Choroid plexus epithelial cell (primary cell): Measurements from ENCODE around the gene MEIS3.

Experiments used
- DNase-seq: peaks from one replicate; pipeline ENCODE4 v3.0.0-alpha.2; 2010; ENCODE audit warnings: low read depth
- H3K4me3 ChIP-seq: 2 replicates; pipeline ENCODE4 v1.5.1; 2011; ENCODE audit warnings: low read depth, mild to moderate bottlenecking, control low read depth, low read length, moderate library complexity
- TF ChIP-seq, protein P1 (sequence below): conservative IDR thresholded peaks from 2 replicates; pipeline ENCODE4 v1.5.1; 2011; ENCODE audit warnings: low read depth, mild to moderate bottlenecking, control low read depth, inconsistent platforms, low read length, moderate library complexity

MEIS3 gene

DNA sequence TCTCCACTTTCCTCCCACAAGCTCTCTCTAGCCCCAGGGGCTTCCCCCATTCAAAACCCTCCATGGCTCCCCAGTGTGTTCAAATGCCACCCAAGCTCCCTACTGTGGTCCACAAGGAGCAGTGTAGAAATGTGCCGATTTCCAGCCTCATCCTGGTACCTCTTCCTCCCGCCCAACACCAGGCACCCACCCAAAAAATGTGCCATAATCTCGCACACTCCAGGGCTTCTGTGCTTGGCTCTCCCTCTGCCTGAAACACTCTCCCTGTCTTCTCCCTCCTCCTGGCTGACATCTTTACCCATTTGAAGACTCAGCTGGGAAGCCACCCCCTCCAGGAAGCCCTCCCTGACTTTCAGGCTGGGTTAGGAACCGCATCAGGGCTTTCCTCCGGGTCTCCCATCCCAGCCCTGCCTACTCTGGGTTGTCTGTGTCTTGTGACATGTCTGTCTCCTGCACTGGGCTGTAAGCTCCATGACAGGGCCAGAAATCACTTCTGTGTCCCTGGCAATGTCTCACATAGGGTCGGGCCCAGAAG, 16.6 kb upstream of the MEIS3 start:
- TF ChIP-seq, protein P1, sequence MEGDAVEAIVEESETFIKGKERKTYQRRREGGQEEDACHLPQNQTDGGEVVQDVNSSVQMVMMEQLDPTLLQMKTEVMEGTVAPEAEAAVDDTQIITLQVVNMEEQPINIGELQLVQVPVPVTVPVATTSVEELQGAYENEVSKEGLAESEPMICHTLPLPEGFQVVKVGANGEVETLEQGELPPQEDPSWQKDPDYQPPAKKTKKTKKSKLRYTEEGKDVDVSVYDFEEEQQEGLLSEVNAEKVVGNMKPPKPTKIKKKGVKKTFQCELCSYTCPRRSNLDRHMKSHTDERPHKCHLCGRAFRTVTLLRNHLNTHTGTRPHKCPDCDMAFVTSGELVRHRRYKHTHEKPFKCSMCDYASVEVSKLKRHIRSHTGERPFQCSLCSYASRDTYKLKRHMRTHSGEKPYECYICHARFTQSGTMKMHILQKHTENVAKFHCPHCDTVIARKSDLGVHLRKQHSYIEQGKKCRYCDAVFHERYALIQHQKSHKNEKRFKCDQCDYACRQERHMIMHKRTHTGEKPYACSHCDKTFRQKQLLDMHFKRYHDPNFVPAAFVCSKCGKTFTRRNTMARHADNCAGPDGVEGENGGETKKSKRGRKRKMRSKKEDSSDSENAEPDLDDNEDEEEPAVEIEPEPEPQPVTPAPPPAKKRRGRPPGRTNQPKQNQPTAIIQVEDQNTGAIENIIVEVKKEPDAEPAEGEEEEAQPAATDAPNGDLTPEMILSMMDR, result no peak
- no peak overlapping the region for H3K4me3 ChIP-seq
- DNase-seq, result no peak

DNA sequence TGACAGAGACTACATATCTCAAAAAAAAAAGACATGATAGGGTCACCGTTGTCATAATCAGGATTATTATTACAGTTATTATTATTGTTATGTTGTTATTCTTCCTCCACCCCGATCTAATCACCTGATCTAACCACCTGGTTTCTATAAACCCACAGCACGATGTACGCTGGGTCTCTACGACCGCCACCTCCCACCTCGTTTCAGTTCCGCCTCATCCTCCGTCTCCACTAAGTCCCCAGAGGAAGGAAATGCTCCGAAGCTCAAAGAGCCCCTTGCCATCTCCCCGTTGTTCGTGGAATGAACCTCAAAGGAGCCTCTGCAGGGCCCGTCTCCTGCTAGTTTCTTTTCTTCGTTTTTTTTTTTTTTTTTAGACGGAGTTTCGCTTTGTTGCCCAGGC, 15.9 kb upstream of the MEIS3 start:
- no peak overlapping the region for H3K4me3 ChIP-seq
- TF ChIP-seq, protein P1, result no peak
- no peak for DNase-seq

DNA sequence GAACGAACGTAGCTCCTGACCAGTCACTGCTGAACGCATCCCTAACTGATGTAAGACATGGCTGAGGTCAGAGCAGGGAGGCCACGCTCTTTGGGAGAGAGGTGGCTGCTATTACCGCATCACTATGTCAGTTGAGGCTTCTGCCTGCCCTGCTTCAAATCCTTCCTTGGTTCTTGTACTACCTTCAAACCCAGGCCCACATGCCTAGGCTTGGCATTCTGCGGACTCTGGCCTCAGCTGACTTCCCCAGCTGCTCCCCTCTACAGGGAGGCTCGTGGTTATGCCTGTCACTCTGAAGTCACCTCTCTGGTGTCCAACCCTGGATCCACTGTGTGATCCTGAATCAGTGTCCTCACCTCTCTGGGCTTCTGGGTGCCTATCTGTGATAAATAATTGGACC, 14.8 kb upstream of the MEIS3 start:
- H3K4me3 ChIP-seq, result no peak overlapping the region
- TF ChIP-seq, protein P1, result no peak
- no peak for DNase-seq

DNA sequence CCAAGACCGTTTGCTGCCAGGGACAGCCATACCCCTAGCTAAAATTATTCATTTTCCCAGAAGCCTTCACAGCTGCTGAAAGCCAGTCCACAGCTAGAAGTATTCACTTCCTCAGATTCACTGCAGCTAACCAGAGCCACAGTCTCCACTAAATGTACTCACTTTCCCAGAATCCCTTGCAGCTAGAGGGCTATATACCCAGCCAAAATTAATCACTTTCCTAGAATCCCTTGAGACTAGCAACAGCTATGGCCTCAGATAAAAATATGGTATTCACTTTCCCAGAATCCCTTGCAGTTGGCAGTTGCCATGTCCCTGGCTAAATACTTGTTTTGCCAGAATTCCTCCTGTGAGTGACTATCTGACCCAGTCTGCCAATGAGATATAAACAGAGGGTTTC, 13.8 kb upstream of the MEIS3 start:
- DNase-seq, result no peak
- TF ChIP-seq, protein P1, result no peak
- no peak overlapping the region for H3K4me3 ChIP-seq

DNA sequence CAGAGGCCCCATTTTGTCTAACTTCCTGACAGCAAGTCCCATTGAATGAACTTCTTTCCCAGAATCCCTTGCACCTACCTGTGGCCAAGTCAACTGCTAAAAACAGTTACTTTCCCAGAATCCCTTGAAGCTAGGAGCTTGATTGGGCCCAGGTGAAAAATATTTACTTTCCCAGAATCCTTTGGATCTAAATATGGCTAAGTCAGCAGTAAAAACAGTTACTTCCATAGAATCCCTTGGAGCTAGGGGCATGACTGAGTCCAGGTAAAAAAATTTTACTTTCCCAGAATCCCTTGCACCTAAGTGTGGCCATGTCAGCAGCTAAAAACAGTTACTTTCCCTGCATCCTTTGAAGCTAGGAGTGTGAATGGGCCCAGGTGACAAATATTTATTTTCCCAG, 13.2 kb upstream of the MEIS3 start:
- TF ChIP-seq, protein P1, result no peak
- no peak for DNase-seq
- no peak overlapping the region for H3K4me3 ChIP-seq

DNA sequence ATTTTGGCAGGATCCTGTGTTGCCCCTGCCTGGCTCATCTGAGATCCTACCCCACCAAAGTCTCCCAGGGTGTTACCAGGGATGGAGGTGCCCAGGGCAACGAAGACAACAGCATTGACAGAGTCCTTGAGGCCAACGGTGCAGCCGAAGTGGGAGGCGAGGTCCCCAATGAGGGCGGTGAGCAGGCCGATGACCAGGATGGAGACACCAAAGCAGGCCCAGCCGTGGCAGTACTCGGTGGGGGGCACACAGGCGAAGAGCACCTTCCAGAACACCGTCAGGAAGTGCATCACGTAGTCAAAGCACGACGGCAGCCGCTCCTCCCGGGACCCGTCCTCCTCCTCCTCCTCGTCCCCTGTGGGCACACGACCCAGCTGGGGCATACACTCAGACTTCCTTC, 12.8 kb upstream of the MEIS3 start:
- DNase-seq, result no peak
- TF ChIP-seq, protein P1, result no peak
- H3K4me3 ChIP-seq, result no peak overlapping the region

DNA sequence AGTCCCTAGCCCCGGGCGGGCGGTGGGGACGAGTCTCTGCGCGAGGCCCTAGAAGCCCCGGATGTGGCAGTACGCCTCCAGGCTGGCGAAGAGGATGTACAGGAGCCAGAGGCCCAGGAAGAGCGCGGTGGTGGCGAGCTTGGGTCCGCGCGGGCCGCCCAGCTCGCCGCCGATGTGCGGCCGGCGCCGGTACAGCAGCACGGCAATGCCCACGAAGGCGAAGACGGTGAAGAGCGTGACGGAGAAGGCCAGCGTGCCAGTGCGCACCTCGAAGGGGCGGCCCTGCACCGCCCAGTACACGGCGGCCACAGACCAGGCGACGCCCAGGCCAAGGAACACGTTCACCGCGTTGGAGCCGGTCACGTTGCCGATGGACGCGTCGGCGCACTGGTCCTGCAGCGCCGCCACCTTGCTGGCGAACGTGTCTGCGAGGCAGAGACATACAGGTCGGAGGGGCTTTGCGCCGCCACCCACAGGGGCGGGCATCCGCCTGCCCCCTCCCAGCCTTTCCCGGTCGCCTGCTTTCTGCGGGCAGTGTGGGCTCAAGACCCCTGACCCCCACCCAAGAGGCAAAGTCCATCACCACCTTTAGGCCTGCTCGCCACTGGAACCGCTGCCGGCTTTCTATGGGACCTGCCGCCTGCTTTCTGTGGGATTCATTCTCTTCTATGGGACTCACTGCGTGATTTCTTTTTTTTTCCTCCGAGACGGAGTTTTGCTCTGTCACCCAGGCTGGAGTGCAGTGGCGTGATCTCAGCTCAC, 10.9 kb upstream of the MEIS3 start:
- peak; percentile 61 for DNase-seq
- peak overlapping the region; percentile 37 for H3K4me3 ChIP-seq
- TF ChIP-seq, protein P1, result peak; percentile 25
